IPS-NIHi11 (cell line): ENCODE data around the gene HTR1D.
"Not testable (repeated sequence)": the region's sequence is repeated elsewhere in the genome, so short reads cannot be mapped to it uniquely, and the experiment has no call there.

Source experiments
- DNase-seq: peaks from one replicate; pipeline ENCODE4 v3.0.0; 2012; ENCODE audit warnings: mixed read lengths, low spot score

The HTR1D gene

GRCh38 chr1:23217421-23218115 lies at the start of gene HTR1D:
HTR1D (minus strand) TSS chr1:23217502; CDS start chr1:23194219, 23,283 bp downstream.
- peak; percentile 86 for DNase-seq

DNA sequence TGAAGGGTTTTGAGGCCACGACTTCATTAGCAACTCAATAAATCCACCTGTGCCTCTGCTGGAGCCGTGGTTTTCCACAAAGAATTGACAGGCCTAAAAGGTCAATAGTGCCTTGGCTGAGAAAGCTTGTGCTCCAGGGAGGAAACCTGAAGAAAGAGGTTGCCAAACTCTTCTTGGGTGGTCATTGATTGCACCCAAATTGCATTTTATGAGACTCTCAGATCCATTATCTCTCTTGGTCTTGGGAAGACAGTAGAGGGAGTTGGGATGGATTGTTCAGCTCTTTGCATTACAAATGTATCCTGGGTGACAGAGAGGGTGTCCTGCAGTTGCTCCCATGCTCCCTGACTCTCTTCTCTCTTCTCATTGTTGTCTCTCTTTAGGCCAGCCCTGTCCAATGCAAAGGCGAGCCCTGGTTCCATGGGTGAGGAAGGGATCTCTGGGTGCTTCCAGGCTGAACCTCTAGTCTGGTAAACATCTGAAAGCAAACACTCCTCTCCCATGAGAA lies 46.1 kb upstream of the HTR1D start:
- DNase-seq: peak; percentile 35

- not testable (repeated sequence) for DNase-seq
Observed at GRCh38 chr1:23258082-23258481, 40.8 kb upstream of the HTR1D start.

DNA sequence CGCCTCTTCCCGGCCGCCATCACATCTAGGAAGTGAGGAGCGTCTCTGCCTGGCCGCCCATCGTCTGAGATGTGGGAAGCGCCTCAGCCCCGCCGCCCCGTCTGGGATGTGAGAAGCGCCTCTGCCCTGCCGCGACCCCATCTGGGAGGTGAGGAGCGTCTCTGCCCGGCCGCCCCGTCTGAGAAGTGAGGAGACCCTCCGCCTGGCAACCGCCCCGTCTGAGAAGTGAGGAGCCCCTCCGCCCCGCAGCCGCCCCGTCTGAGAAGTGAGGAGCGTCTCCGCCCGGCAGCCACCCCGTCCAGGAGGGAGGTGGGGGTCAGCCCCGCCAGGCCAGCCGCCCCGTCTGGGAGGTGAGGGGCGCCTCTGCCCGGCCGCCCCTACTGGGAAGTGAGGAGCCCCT lies 40.1 kb upstream of the HTR1D start:
- not testable (repeated sequence) for DNase-seq

- no peak for DNase-seq
Observed at GRCh38 chr1:23254584-23254983, 37.3 kb upstream of the HTR1D start.

GRCh38 chr1:23251812-23252211 lies 34.5 kb upstream of the HTR1D start:
- no peak for DNase-seq

DNA sequence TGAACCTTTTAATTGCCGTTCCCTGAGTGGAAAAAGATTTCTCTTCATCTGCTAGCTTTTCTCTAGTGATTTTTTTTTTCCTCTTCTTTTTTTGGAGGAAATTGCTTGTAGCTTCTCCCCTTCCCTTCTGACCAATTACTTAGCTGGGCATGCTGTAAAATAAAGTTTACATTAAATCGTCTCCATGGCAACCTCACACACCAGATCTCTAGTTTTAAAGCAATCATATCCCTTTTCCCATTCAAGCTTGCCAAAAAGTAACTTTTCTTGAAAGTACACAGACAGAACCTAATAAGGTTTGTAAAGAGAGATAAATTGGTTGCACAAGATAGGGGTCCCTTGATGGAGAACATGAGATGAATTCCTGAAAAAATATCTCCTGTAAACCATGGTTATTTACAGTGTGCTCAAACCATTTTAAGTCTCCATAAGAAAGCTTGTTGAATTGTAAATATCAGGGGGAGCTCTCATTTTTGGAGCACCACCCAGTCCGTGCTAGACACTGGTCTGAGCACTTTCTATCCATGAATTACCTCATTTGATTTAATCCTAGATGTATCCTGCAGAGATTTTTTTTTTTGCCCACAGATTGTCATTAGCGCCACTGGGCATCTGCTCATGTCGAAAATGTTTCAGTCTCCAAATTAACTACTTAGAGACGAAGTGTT lies 32.6 kb upstream of the HTR1D start:
- no peak for DNase-seq

GRCh38 chr1:23247276-23247675 lies 30.0 kb upstream of the HTR1D start:
- no peak for DNase-seq

- DNase-seq: no peak
Observed at GRCh38 chr1:23246274-23246673, 29.0 kb upstream of the HTR1D start.

GRCh38 chr1:23244256-23244761 lies 27.0 kb upstream of the HTR1D start:
- DNase-seq: no peak

- DNase-seq: no peak
Observed at GRCh38 chr1:23242414-23242813, 25.1 kb upstream of the HTR1D start.

GRCh38 chr1:23239638-23240295 lies 22.5 kb upstream of the HTR1D start:
- no peak for DNase-seq

DNA sequence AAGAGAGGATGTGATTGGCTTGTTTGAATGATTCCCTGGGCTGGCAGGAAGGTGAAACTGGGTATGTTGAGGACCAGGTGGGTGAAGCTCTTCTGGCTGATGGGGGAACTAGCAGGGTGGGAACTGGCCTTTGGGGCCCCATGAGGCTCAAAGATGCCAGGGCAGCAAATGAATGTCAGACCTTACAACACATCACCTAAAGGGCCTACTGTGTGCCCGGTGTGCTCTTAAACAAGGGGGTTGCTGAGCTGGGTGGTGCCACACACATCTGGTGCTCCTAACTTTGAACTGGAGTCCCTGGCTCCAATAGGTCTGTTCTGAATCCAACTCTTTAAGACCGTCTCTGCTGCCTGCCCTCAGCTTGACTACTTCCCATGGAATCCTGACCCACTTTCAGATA lies 21.3 kb upstream of the HTR1D start:
- DNase-seq: no peak

- DNase-seq: no peak
Observed at GRCh38 chr1:23237508-23237907, 20.2 kb upstream of the HTR1D start.

- DNase-seq: no peak
Observed at GRCh38 chr1:23227806-23228205, 10.5 kb upstream of the HTR1D start.

GRCh38 chr1:23224739-23225648 lies 7.7 kb upstream of the HTR1D start:
- no peak for DNase-seq

DNA sequence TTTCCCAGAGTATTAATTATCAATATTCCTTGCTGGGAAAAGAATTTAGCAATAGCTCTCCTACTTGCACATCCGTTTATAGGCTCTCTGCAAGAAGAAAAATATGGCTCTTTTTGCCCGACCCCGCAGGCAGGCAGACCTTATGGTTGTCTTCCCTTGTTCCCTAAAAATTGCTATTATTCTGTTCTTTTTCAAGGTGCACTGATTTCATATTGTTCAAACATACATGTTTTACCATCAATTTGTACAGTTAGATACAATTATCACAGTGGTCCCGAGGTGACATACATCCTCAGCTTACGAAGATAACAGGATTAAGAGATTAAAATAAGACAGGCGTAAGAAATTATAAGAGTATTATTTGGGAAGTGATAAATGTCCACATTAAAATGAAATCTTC lies 6.7 kb upstream of the HTR1D start:
- DNase-seq: not testable (repeated sequence)

GRCh38 chr1:23223490-23223951 lies 6.2 kb upstream of the HTR1D start:
- not testable (repeated sequence) for DNase-seq

DNA sequence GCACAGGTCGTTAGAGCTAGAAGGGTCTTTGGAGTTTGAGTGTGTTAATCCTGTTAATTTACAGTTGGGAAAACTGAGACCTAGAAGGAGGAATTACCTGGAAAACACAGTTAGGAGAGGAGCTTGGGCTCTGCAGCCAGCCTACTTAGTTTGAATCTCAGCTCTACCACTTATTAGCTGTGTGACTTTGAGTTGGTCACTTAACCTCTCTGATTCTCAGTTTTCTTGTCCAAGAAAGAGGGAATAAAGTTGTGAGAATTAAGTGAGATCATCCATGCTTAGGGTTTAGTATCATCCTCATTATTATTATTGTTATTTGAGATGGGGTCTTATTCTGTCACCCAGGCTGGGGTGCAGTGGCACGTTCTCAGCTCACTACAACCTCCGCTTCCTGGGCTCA lies 5.4 kb upstream of the HTR1D start:
- DNase-seq: no peak

GRCh38 chr1:23222331-23222730 lies 5.0 kb upstream of the HTR1D start:
- DNase-seq: no peak

- DNase-seq: no peak
Observed at GRCh38 chr1:23221107-23221506, 3.8 kb upstream of the HTR1D start.
